GM12878 (cell line): ENCODE results near the gene C1QTNF1.

Experiments used
- ASH2L ChIP-seq: fragments of 300-600, 200-600 bp; sonication (generic); IDR thresholded peaks from 2 replicates; pipeline ENCODE4 v1.6.1; 2017; ENCODE audit warnings: low read depth, mild to moderate bottlenecking, borderline replicate concordance
- CTCF ChIP-seq, 3 experiments: IDR thresholded peaks in 2 of 3; conservative IDR thresholded peaks in 1 of 3; 2 replicates each; pipeline ENCODE4 v1.5.1; 2011; ENCODE audit warnings: low read depth in 3 of 3, low read length in 3 of 3, mild to moderate bottlenecking in 3 of 3, control low read depth in 2 of 3, moderate library complexity in 2 of 3, inconsistent platforms in 1 of 3, mixed read lengths in 1 of 3; ENCODE audit not compliant: control insufficient read depth in 2 of 3, insufficient read depth in 1 of 3; ENCODE audit errors: extremely low read depth in 1 of 3
- E4F1 ChIP-seq: fragments of 450-650 bp; IDR thresholded peaks from 2 replicates; pipeline ENCODE4 v1.6.1; 2018; ENCODE audit warnings: borderline replicate concordance, mild to moderate bottlenecking; ENCODE audit not compliant: partially characterized antibody
- MXI1 ChIP-seq: fragments of 150-350 bp; IDR thresholded peaks from 2 replicates; pipeline ENCODE4 v1.6.1; 2011; ENCODE audit warnings: low read depth, mild to moderate bottlenecking, inconsistent platforms, low read length, improper control_type of control experiment
- POLR2AphosphoS2 ChIP-seq: IDR thresholded peaks from 2 replicates; pipeline ENCODE4 v1.6.1; 2011; ENCODE audit warnings: low read depth, mild to moderate bottlenecking, low read length, improper control_type of control experiment, moderate library complexity
- POLR2AphosphoS5 ChIP-seq: IDR thresholded peaks from 2 replicates; pipeline ENCODE4 v1.6.1; 2011; ENCODE audit warnings: mild to moderate bottlenecking, low read length, inconsistent platforms
- RAD21 ChIP-seq: IDR thresholded peaks from 2 replicates; pipeline ENCODE4 v1.6.1; 2011; ENCODE audit warnings: mild to moderate bottlenecking, low read depth, low read length, moderate library complexity; ENCODE audit not compliant: insufficient read depth
- RFX5 ChIP-seq: IDR thresholded peaks from 2 replicates; pipeline ENCODE4 v1.6.1; 2011; ENCODE audit warnings: low read depth, low read length, improper control_type of control experiment
- TCF7 ChIP-seq: IDR thresholded peaks from 2 replicates; pipeline ENCODE4 v1.6.1; 2014; ENCODE audit warnings: antibody characterized with exemption, borderline replicate concordance
- TF ChIP-seq, protein P1 (sequence below): fragments of 450-650 bp; formaldehyde crosslinking; IDR thresholded peaks from 2 replicates; pipeline ENCODE4 v1.5.0; 2022; ENCODE audit warnings: mild to moderate bottlenecking, missing genetic modification characterization
- TF ChIP-seq, protein P2 (sequence below): fragments of 450-650 bp; IDR thresholded peaks from 2 replicates; pipeline ENCODE4 v1.6.1; 2017; ENCODE audit warnings: antibody characterized with exemption, mild to moderate bottlenecking, moderate library complexity

DNA sequence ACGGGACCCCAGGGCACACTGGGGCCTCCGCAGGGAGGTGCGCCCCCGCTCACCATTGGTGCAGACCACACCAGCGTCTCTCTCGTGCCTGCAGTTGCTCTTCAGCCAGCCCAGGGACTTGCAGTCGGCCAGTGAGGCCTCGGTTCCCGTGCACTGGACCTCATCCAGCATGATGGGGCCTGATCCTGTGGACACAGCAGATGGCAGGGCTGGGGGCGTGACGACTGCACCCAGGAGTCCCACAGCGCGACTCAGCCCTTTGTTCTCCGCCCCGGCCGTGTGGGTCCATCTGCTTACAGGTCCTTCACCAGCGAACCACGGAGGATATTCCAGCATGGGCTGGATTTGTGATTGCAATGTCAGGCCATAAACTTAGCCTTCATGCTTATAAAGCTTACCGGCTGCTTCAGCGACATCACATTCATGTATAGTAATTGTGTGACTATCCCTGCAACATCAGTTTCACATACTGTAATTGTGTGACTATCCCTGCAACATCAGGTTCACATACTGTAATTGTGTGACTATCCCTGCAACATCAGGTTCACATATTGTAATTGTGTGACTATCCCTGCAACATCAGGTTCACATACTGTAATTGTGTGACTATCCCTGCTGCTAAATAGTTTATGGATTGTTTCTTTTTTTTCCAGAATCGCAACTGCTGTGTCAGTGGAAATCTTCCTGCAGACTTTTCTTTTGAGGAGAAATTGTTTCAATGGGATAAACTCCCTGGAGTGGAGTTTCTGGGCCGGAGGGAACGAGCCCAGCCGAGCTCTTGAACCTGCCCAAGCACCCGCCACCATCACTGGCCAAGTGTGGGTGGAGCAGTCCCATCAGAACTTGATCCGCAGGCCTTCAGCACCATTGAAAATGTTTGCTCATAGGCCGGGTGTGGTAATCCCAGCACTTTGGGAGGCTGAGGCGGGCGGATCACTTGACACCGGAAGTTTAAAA lies 49.1 kb upstream of the C1QTNF1 start:
- no peak for TF ChIP-seq CTCF (IDR thresholded peaks at IDR 0.05 in 2 of 3, conservative IDR thresholded peaks at IDR 0.05 in 1 of 3; ENCODE audit: control insufficient read depth in 2 of 3, extremely low read depth in 1 of 3, insufficient read depth in 1 of 3, low read depth in 3 of 3, low read length in 3 of 3)
- TF ChIP-seq RFX5: no peak
- TF ChIP-seq, protein P1, sequence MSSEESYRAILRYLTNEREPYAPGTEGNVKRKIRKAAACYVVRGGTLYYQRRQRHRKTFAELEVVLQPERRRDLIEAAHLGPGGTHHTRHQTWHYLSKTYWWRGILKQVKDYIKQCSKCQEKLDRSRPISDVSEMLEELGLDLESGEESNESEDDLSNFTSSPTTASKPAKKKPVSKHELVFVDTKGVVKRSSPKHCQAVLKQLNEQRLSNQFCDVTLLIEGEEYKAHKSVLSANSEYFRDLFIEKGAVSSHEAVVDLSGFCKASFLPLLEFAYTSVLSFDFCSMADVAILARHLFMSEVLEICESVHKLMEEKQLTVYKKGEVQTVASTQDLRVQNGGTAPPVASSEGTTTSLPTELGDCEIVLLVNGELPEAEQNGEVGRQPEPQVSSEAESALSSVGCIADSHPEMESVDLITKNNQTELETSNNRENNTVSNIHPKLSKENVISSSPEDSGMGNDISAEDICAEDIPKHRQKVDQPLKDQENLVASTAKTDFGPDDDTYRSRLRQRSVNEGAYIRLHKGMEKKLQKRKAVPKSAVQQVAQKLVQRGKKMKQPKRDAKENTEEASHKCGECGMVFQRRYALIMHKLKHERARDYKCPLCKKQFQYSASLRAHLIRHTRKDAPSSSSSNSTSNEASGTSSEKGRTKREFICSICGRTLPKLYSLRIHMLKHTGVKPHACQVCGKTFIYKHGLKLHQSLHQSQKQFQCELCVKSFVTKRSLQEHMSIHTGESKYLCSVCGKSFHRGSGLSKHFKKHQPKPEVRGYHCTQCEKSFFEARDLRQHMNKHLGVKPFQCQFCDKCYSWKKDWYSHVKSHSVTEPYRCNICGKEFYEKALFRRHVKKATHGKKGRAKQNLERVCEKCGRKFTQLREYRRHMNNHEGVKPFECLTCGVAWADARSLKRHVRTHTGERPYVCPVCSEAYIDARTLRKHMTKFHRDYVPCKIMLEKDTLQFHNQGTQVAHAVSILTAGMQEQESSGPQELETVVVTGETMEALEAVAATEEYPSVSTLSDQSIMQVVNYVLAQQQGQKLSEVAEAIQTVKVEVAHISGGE (CRISPR knock-in tag): no peak
- no peak for TF ChIP-seq ASH2L
- TF ChIP-seq E4F1: no peak
- TF ChIP-seq POLR2AphosphoS2: no peak
- TF ChIP-seq POLR2AphosphoS5: no peak
- TF ChIP-seq, protein P2, sequence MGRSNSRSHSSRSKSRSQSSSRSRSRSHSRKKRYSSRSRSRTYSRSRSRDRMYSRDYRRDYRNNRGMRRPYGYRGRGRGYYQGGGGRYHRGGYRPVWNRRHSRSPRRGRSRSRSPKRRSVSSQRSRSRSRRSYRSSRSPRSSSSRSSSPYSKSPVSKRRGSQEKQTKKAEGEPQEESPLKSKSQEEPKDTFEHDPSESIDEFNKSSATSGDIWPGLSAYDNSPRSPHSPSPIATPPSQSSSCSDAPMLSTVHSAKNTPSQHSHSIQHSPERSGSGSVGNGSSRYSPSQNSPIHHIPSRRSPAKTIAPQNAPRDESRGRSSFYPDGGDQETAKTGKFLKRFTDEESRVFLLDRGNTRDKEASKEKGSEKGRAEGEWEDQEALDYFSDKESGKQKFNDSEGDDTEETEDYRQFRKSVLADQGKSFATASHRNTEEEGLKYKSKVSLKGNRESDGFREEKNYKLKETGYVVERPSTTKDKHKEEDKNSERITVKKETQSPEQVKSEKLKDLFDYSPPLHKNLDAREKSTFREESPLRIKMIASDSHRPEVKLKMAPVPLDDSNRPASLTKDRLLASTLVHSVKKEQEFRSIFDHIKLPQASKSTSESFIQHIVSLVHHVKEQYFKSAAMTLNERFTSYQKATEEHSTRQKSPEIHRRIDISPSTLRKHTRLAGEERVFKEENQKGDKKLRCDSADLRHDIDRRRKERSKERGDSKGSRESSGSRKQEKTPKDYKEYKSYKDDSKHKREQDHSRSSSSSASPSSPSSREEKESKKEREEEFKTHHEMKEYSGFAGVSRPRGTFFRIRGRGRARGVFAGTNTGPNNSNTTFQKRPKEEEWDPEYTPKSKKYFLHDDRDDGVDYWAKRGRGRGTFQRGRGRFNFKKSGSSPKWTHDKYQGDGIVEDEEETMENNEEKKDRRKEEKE: no peak
- TF ChIP-seq MXI1: no peak
- no peak for TF ChIP-seq RAD21
- TF ChIP-seq TCF7: no peak
